Neuronal stem cell (in vitro differentiated cells): ENCODE results near the gene CCDC191.
A peak's percentile ranks its signal among the peaks of the same experiment; 100 is the strongest.

Experiments used
- DNase-seq: peaks from one replicate; pipeline ENCODE4 v3.0.0-alpha.2; 2013; ENCODE audit warnings: low spot score
- H2AFZ ChIP-seq: one replicate; pipeline ENCODE4 v1.6.1; 2013; ENCODE audit warnings: mild to moderate bottlenecking, low read length, inconsistent platforms
- H2AK5ac ChIP-seq: 2 replicates; pipeline ENCODE4 v1.6.1; 2013; ENCODE audit warnings: low read depth, mild to moderate bottlenecking, inconsistent platforms, low read length, moderate library complexity, mixed read lengths
- H2BK120ac ChIP-seq: 2 replicates; pipeline ENCODE4 v1.6.1; 2013; ENCODE audit warnings: low read depth, mild to moderate bottlenecking, inconsistent platforms, low read length, moderate library complexity, mixed read lengths
- H2BK12ac ChIP-seq: one replicate; pipeline ENCODE4 v1.6.1; 2013; ENCODE audit warnings: low read length, inconsistent platforms
- H2BK15ac ChIP-seq: 2 replicates; pipeline ENCODE4 v1.6.1; 2013; ENCODE audit warnings: mild to moderate bottlenecking, low read length, inconsistent platforms, mixed read lengths
- H2BK5ac ChIP-seq: one replicate; pipeline ENCODE4 v1.6.1; 2013; ENCODE audit warnings: inconsistent platforms, mild to moderate bottlenecking, low read length, moderate library complexity
- H3K14ac ChIP-seq: one replicate; pipeline ENCODE4 v1.6.1; 2013; ENCODE audit warnings: low read length, inconsistent platforms
- H3K18ac ChIP-seq: 2 replicates; pipeline ENCODE4 v1.6.1; 2013; ENCODE audit warnings: low read length, inconsistent platforms
- H3K23ac ChIP-seq: 2 replicates; pipeline ENCODE4 v1.6.1; 2013; ENCODE audit warnings: low read depth, mild to moderate bottlenecking, mixed read lengths, low read length, inconsistent platforms; ENCODE audit not compliant: poor library complexity
- H3K27ac ChIP-seq: replicated peaks from 3 replicates; pipeline ENCODE4 v1.5.1; 2013; ENCODE audit warnings: low read length, inconsistent platforms
- H3K27me3 ChIP-seq, 3 experiments: 2 replicates each; pipeline ENCODE4 v1.6.1; 2013; ENCODE audit warnings: low read length in 3 of 3, mild to moderate bottlenecking in 2 of 3, inconsistent platforms in 1 of 3, low read depth in 1 of 3, mixed read lengths in 1 of 3, moderate library complexity in 1 of 3; ENCODE audit not compliant: control insufficient read depth in 3 of 3, insufficient read depth in 3 of 3
- H3K36me3 ChIP-seq, 2 donors: replicated peaks in 1 of 2; 2 replicates each; pipeline ENCODE4 v1.6.1; 2013; ENCODE audit warnings: low read length in 2 of 2; ENCODE audit not compliant: control insufficient read depth in 2 of 2, insufficient read depth in 2 of 2
- H3K4ac ChIP-seq: 2 replicates; pipeline ENCODE4 v1.6.1; 2013; ENCODE audit warnings: inconsistent platforms, mild to moderate bottlenecking, low read length, moderate library complexity
- H3K4me1 ChIP-seq, 2 donors: 1 replicate in 1 of 2; 2 replicates in 1 of 2; pipeline ENCODE4 v1.6.1; 2013; ENCODE audit warnings: low read length in 2 of 2, low read depth in 1 of 2; ENCODE audit not compliant: control insufficient read depth in 2 of 2, insufficient read depth in 1 of 2
- H3K4me2 ChIP-seq: one replicate; pipeline ENCODE4 v1.6.1; 2013; ENCODE audit warnings: mild to moderate bottlenecking, low read length, inconsistent platforms; ENCODE audit not compliant: insufficient read depth, poor library complexity, severe bottlenecking
- H3K4me3 ChIP-seq, 2 donors: 2 replicates each; pipeline ENCODE4 v1.5.1; 2013; ENCODE audit warnings: low read length in 2 of 2, mild to moderate bottlenecking in 2 of 2, inconsistent platforms in 1 of 2, moderate library complexity in 1 of 2
- H3K79me1 ChIP-seq: one replicate; pipeline ENCODE4 v1.6.1; 2013; ENCODE audit warnings: low read depth, mild to moderate bottlenecking, inconsistent platforms, low read length, moderate library complexity
- H3K9ac ChIP-seq: one replicate; pipeline ENCODE4 v1.6.1; 2013; ENCODE audit warnings: mild to moderate bottlenecking, low read depth, low read length, inconsistent platforms; ENCODE audit not compliant: poor library complexity
- H3K9me3 ChIP-seq, 2 donors: replicated peaks in 1 of 2; 2 replicates each; pipeline versions ENCODE3 to v1.6.1; 2013; ENCODE audit warnings: low read length in 2 of 2, mild to moderate bottlenecking in 2 of 2, inconsistent platforms in 1 of 2, low read depth in 1 of 2, mixed read lengths in 1 of 2, moderate library complexity in 1 of 2; ENCODE audit not compliant: control insufficient read depth in 2 of 2, insufficient read depth in 1 of 2
- H4K8ac ChIP-seq: one replicate; pipeline ENCODE4 v1.6.1; 2013; ENCODE audit warnings: low read depth, mild to moderate bottlenecking, inconsistent platforms, low read length, moderate library complexity
- H4K91ac ChIP-seq: one replicate; pipeline ENCODE4 v1.6.1; 2013; ENCODE audit warnings: low read length, low read depth, mild to moderate bottlenecking, inconsistent platforms; ENCODE audit not compliant: poor library complexity
- WGBS, 2 donors: extraction: QIAGEN DNeasy Blood & Tissue Kit; methylation state at CpG; one replicate each; pipeline ENCODE4 v1.1.7; 2013; ENCODE audit warnings: missing lambda C conversion rate in 2 of 2, mixed read lengths in 1 of 2; ENCODE audit not compliant: insufficient read length in 2 of 2, insufficient replicate concordance in 1 of 2; ENCODE audit errors: extremely low coverage in 2 of 2; 5-methylcytosine and 5-hydroxymethylcytosine counted together

Gene CCDC191

DNA sequence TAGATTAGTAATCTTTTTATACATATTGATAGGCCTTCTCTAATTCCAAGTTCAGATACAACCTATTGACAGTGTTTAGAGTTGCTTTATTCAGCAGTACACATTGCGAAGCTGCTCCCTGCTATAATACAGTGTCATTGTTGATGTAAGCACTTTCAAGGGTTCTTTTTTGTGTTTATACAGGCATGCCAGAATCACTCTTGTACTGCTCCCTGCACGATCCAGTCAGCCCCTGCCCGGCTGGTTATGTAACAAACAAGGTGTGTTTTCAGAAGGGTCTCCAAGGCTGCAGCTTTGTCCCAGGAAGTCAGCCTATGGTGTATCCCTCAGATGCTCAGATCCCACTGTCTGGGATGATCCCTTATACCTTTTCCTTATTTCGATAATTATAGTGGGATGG, 11.5 kb upstream of the CCDC191 start:
- WGBS, 2 donors: no CpG with 5 or more reads among the region's 4 CpGs
- peaks cover 11 to 80% of the 10 kb centered on the region in 2 donors for H3K36me3 ChIP-seq
- H3K4me2 ChIP-seq: no peak overlapping the region

DNA sequence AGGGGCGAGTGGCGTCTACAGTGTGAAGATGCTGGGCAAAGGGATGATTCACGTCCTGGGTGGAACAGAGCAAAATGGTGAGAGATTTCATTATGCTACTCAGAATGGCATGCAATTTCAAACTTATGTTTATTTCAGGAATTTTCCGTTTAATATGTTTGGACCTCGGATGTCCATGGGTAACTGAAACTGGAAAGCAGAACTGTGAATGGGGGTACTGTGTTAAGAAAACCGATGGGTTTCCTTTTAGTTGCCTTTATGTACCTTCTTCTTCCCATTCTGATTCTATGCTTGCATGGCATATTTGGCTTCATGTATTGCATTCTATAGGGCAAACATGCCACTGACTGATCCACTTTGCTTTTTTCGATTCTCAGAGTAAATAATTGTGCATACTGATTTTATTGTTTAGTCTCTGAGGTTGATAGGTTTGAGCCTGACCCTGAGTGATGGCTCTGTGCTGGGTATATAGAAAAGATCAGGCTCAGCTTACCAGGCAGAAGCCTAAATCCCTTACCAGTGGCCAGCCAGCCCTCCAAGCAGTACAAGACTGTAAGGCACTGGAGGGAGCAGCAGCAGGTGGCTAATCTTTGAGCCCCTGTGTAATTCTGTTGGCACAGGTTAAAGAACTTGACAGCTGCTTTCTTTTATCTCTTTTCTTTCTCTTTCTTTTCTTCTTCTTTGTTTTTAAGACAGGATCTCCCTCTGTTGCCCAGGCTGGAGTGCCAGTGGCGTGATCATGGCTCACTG, 4.8 kb upstream of the CCDC191 start:
- Histone ChIP-seq H3K36me3 (peaks cover 4 to 35% of the 10 kb centered on the region in 2 donors), H3K4me3 (no peak overlapping the region), H3K9ac (no peak overlapping the region), H3K4me2 (no peak overlapping the region), H3K27me3 (no peaks in the 10 kb centered on the region), H2BK15ac (no peak overlapping the region), H3K4ac (no peak overlapping the region), H2BK5ac (no peak overlapping the region), H2AFZ (no peak overlapping the region), H3K14ac (no peak overlapping the region), H3K79me1 (no peaks in the 10 kb centered on the region), H2BK120ac (no peak overlapping the region), H3K27ac (no peak overlapping the region), H3K23ac (no peak overlapping the region), H2AK5ac (no peak overlapping the region), H3K9me3 (no peaks in the 10 kb centered on the region), H3K4me1 (peaks cover 0 to 4% of the 10 kb centered on the region in 2 donors), H2BK12ac (no peak overlapping the region), H4K8ac (no peak overlapping the region), H3K18ac (no peak overlapping the region), H4K91ac (no peak overlapping the region)
- no CpG with 5 or more reads among the region's 8 CpGs for WGBS, 2 donors
- no peak for DNase-seq

More for the DNA sequence above, 11.5 kb upstream of the CCDC191 start:
- no peak for DNase-seq
- no peak overlapping the region for H3K18ac ChIP-seq
- H2BK5ac ChIP-seq: no peak overlapping the region
- no peak overlapping the region for H4K91ac ChIP-seq
- no peak overlapping the region for H2AFZ ChIP-seq
- no peak overlapping the region for H3K9ac ChIP-seq
- no peak overlapping the region for H3K27ac ChIP-seq
- no peak overlapping the region for H4K8ac ChIP-seq
- no peak overlapping the region for H2BK120ac ChIP-seq
- no peak overlapping the region for H3K14ac ChIP-seq
- no peak overlapping the region for H2BK15ac ChIP-seq
- no peak overlapping the region for H2BK12ac ChIP-seq
- H3K4me3 ChIP-seq: no peak overlapping the region
- H3K79me1 ChIP-seq: no peaks in the 10 kb centered on the region
- no peak overlapping the region for H2AK5ac ChIP-seq
- H3K23ac ChIP-seq: no peak overlapping the region
- no peak overlapping the region for H3K4ac ChIP-seq
- no peaks in the 10 kb centered on the region for H3K9me3 ChIP-seq
- peaks cover 1 to 4% of the 10 kb centered on the region in 2 donors for H3K4me1 ChIP-seq
- H3K27me3 ChIP-seq: no peaks in the 10 kb centered on the region

DNA sequence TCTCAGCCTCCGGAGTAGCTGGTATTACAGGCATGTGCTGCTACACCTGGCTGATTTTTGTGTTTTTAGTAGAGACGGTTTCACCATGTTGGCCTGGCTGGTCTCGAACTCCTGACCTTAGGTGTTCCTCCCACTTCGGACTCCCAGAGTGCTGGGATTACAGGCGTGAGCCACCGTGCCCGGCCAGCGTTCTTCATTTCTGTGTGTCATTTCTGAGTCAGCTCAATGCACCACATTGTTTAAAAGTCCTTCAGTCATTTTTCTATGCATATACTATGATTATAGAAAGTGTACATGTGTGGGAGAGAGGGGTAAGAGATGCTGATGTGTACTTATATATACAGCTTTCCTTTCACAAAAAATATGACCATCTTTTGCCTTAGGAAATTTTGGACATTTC, 2.3 kb upstream of the CCDC191 start:
- H3K4ac ChIP-seq: no peak overlapping the region
- no CpG with 5 or more reads among the region's 8 CpGs for WGBS, 2 donors
- no peak overlapping the region for H3K4me2 ChIP-seq
- no peak for DNase-seq
- no peak overlapping the region for H3K9ac ChIP-seq
- no peak overlapping the region for H3K23ac ChIP-seq
- no peak overlapping the region for H3K18ac ChIP-seq
- H3K27ac ChIP-seq: no peak overlapping the region
- no peak overlapping the region for H3K14ac ChIP-seq
- H4K91ac ChIP-seq: no peak overlapping the region
- H3K4me1 ChIP-seq: peaks cover 0 to 6% of the 10 kb centered on the region in 2 donors
- no peaks in the 10 kb centered on the region for H3K27me3 ChIP-seq
- no peak overlapping the region for H2BK12ac ChIP-seq
- peaks cover 0 to 22% of the 10 kb centered on the region in 2 donors for H3K36me3 ChIP-seq
- no peak overlapping the region for H2BK120ac ChIP-seq
- H2AFZ ChIP-seq: no peak overlapping the region
- no peak overlapping the region for H2BK5ac ChIP-seq
- H2AK5ac ChIP-seq: no peak overlapping the region
- no peaks in the 10 kb centered on the region for H3K79me1 ChIP-seq
- no peak overlapping the region for H2BK15ac ChIP-seq
- H3K4me3 ChIP-seq: no peak overlapping the region
- H4K8ac ChIP-seq: no peak overlapping the region
- H3K9me3 ChIP-seq: no peaks in the 10 kb centered on the region

GRCh38 chr3:114057011-114057347, 653 bp upstream of the CCDC191 start:
- Histone ChIP-seq H2AFZ (peak overlapping the region; percentile 72), H3K79me1 (no peaks in the 10 kb centered on the region), H3K36me3 (peaks cover 0 to 17% of the 10 kb centered on the region in 2 donors), H3K4me1 (peaks cover 0 to 6% of the 10 kb centered on the region in 2 donors), H3K27me3 (no peaks in the 10 kb centered on the region), H2AK5ac (no peak overlapping the region), H3K14ac (no peak overlapping the region), H3K4ac (no peak overlapping the region), H2BK12ac (no peak overlapping the region), H3K23ac (no peak overlapping the region), H3K18ac (no peak overlapping the region), H2BK120ac (no peak overlapping the region), H4K8ac (no peak overlapping the region), H4K91ac (no peak overlapping the region), H2BK15ac (no peak overlapping the region), H3K9ac (peak overlapping the region; percentile 46), H3K27ac (no peak overlapping the region), H3K9me3 (no peaks in the 10 kb centered on the region), H3K4me2 (peak overlapping the region; percentile 70), H3K4me3 (peak overlapping the region; percentile 72 to 83), H2BK5ac (no peak overlapping the region)
- WGBS, 2 donors: no CpG with 5 or more reads among the region's 8 CpGs
- DNase-seq: no peak
